NCI-H1092 treated with DMSO at 0.1 percent for 48 hours (cell line): ENCODE measurements around the gene SLC9A9.
"Not testable (repeated sequence)": the region's sequence is repeated elsewhere in the genome, so short reads cannot be mapped to it uniquely, and the experiment has no call there.

Experiments
- DNase-seq: peaks from one replicate; lab custom pipeline; 2025; lab: John Stamatoyannopoulos, UW

SLC9A9 gene

DNA sequence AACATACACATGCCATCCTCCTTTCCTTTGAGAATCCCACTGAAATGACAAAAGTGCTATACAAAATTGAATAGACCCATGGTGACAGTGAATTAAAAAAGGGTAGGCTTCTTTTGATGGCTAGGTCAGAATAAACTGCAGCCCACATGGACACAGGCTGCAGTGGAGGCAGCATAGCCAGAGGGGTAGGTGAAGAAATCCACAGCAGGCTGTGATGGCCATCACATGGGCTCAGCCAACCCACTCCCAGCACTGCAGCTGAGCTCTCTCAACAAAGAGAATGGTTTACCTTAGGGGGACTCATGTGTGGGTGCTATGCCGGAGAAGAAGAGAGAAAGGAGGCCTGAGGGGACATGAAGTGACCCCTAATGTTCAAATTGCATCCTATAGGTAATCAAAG is 397.6 kb downstream of the SLC9A9 start:
- DNase-seq = no peak

DNA sequence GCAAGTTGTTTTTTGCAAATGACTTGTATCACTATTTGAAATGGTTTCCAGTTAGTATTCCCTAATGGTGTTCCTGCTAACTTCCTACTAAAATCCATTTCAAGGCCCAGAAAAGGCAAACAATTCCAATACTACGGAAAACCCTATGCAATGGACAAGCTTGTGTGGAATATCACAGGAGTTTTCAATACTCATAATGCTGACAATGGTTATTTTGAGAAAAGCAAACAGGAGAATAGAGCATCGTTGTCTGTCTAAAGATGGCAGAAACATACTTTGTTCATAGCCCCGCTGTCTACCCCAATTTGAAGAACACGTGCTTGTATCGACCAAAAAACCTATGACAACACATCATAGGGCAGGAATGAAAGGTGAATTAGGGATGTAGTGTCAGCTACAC is 400.8 kb downstream of the SLC9A9 start:
- no peak for DNase-seq

DNA sequence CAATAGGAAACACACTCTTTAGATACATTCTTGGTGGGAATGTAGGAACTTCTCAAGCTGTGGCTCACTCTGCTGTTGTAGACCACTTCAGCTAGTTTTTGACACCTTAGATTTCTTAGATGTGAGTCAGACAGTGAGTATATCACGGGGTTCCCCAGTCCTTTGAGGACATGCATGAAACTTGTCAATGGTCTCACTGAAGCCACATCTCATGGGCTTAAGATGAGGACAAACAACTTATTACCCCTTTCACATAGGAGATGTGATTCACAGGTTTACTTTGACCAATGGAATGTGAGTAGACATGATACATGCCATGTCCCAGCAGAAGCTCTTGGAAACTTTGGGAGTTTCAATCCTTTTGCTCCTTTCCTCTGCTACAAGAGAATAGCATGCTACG is 403.1 kb downstream of the SLC9A9 start:
- no peak for DNase-seq

DNA sequence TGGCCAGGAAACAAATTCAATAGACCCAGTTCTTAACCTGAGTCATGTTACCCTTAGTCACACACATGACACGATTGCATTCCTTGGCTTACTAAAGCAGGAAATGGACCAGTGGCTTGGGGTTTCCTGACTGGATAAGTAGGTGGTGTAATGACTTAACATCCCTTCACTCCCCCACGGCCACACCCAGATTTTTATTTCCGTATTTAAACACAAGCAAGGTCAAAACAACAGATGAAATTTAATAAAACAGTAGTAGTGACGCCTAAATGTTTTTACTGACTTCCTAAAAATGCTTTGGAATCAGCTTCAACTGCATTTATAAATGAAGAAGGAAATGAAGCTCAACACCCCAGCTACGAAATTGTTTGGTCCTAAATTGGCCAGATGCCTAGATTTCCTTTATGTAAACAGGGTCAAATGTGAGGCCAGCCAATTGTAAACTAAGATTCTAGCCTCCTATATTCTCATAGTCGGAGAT is 404.4 kb downstream of the SLC9A9 start:
- DNase-seq = no peak

DNA sequence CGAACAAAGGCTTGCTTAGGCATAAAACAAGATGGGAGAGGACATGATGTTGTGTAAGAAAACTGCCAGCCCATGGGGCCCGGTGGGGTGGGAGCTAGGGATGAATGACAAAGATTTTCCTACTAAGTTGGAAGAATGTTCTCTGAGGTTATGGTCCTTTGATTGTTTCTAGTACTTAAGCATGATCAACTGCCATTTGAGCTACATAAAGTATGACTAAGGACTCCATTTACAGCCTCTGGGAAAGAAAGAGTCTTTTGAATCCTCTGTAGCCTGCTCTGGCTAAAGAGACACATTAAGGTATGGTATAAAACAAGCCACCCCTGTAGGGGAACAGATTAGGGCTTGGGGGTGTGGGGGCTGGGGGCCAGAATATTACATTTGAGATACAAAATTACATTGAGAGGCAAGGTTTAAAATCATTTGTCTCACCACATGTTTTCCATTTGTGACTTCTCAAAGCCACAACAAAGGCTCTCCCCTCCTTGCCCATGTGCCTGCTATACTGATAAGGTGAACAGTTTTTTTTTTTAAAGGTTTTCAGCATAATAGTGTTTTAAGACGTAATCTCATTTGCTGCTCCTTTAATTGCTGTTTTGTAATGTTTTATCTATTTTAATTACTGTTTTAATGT is 405.3 kb downstream of the SLC9A9 start:
- DNase-seq = no peak

DNA sequence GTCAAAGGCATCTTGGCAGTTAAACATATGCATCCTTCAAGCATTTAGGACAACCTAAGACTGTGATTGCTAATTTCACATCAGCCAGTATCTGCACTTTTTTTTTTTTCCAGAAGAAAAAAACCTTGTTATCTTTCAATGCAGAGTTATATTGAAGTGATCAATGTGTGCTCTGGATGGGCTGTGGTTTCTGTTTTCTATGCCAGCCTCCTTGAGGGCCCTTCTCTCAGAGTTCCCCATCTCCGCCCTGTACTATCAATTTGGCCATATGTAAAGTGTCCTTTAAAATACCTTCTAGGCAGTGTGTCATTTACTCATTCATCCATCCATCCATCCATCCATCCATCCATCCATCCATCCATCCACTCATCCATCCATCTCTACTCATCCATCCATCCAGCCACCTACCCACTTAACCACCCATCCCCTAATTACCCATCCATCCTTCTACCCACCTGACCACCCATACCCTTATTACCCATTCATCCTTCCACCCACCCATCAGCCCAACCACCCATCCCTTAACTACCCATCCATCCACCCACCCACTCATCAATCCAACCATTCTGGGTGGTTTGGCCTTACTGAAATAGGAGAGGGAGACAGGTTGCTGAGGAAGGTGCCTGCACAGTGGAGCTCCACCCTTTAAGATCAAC is 406.6 kb downstream of the SLC9A9 start:
- DNase-seq = no peak

DNA sequence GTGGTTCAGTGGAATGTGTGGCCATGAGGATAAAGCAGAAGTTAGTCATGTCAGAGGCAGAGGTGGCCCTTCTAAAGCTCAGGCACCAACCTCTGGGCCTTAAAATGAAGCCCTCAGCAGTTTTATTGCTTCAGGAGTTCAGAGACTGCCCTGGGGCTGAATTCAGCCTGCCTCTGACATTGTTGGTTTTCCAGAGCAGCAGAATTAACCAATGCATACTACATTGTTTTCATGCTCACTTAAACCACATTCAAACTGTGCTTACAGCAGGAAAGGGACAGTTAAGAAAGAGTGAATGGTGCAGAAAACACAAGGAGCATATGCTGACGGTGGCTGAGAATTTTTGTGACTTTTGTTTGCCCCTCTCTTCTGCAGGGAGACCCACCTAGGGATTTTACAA is 408.5 kb downstream of the SLC9A9 start:
- DNase-seq = no peak

DNA sequence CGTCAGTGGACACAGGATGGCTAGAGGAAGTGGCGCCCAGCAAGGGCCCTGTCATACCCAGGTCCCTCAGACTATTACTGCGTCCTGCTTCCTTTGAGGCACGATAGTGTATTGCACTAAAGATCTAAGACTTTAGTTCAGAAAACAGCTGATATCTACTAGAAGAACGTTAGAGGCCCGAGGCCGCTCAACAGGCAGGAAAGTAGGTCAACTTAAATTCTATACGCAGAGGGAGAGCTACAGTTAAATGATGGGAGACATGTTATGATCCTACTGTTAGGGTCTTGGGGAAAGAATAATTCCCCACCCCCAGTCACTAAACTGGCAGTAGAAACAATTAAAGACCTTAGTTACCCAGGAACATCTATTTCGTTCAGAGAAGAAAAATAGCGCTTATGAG is 410.9 kb downstream of the SLC9A9 start:
- no peak for DNase-seq

DNA sequence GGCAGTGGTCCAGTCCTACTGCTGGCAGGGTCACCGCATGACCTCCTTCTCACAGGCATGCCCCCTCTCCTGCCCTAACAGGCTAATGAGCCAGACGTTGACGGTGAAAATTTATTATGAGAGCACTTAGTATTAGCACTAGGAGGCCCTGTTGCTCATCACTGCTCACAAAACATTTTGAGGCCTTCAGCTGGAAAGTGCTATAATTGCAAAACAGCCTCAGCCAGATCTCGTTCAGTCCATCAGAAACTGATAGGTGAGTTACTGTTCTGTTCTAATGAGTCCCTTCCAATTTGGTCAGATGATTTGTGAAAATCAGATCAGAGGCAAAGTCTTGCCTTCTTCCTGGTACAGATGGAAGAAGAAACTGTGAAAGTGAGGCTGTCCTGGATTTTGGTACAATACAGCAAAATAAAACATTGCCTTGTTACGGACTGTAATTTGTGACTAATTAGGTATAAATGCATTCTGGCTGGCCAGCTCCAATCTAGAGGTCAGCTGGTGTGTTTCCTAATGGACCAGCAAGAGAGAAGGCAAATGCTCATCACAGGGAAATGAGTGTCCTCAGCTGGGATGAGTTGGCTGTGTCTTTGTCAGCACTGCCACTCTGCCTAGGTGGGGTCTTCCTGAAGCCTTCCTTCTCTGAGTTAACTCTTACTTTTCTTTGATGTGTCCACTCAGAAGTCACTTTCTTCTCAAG is 411.9 kb downstream of the SLC9A9 start:
- DNase-seq = no peak

DNA sequence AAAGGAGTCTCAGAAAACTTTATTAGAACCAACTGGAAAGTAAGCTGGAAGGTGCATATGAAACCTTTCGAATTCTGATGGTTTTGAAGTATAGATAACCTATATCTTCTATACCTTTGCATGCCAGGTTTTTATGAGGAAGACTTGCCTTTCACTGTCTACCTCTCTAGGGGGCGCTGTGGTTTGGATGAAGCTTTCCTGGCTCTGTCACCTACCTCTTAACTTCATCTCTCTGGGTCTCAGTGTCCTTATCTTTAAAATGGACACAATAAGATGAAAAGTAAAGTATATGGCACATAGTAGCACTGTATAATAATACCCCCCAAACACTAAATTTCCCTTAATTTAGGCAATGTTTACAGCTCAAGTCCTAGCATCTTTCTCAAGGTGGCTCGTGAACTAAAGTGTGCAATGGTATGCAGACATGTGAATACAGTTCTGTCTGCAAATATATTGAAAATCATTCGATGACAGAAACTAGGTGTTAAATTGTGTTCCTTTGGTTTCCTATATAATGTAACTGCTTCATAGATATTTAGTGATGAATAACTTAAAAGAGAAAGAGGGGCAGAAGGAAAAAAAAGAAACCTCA is 414.4 kb downstream of the SLC9A9 start:
- no peak for DNase-seq

DNA sequence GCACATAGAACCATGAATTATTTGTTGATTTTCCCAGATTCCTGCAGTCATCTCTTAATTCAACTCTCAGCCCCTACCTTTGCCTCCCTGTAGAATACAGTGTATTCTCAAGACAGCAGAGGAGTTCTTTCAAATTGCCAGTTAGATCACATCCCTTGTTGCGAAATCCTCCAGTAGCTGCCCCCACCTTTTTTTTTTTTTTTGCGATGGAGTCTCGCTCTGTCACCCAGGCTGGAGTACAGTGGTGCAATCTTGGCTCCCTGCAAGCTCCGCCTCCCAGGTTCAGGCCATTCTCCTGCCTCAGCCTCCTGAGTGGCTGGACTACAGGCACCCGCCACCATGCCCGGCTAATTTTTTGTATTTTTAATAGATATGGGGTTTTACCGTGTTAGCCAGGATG is 417.0 kb downstream of the SLC9A9 start:
- DNase-seq = not testable (repeated sequence)

DNA sequence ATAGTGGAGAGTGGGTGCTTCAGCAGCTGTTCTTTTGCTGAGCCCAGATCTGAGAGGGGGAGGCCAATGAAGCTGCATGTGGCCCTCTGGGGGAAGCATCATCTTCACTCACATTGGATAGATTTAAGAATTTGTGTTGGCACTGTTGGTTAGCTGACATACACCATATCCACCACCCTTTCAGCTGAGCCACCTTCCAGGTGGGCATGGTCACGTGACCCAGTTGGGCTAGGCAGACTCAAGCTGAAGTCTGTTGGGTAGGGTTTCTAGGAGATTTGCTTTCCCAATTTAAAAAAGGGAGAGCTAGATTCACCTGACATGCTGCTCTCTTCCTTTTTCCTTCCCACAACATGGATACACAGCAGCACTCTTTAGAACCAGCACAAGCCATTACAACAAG is 417.7 kb downstream of the SLC9A9 start:
- DNase-seq = no peak

DNA sequence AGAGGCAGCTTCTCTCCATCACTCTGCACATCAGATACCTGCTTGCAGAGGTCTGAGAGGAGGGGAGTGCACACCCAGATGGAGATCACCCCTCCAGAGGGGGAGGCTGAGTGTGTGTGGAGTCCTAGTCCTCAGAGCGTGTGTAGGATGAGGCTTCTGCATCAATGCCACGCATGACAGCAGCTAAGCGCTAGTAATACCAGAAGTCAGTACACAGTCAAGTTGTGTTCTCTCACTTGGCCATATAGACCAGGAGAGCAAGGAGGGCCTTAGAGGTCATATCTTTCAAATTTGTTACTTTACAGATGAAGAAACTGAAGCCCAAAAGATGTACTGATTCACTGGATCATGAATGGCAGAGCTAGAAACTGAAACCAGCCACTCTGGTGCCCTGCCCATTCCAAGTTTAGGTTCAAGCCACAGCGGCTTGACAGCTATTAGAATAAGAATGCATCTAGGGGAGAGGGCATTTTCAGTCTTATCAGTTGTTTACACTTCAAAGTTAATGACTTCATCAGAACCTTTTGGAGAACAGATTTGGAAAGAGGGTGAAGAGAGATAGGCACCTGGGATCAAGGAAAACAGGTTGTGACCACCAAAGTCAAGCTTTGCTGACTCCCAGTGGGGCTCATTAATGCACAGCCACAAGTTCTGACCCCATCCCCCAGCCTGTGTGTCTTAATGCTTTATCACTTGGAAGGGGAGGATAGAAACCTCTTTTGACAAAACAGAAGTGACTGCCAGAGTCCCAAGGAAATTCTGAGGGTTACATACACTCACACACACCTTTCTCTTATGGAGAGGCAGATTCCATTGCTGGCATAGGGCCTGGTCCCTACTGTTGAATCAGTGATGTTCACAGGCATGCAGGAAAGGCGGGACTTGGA is 418.4 kb downstream of the SLC9A9 start:
- no peak for DNase-seq

DNA sequence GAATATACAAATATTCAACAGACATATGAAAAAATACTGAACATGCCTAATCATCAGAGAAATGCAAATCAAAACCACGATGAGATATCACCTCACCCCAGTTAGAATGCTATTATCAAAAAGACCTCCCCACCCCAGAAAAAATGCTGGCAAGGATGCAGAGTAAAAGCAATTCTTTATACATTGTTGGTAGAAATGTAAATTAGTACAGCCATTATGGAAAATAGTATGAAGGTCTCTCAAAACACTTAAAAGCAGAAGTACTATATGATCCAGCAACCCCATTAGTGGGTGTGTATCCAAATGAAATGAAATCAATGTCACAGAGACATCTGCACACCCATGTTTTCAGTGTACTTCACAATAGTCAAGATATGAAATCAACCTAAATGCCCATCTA is 420.0 kb downstream of the SLC9A9 start:
- no peak for DNase-seq

DNA sequence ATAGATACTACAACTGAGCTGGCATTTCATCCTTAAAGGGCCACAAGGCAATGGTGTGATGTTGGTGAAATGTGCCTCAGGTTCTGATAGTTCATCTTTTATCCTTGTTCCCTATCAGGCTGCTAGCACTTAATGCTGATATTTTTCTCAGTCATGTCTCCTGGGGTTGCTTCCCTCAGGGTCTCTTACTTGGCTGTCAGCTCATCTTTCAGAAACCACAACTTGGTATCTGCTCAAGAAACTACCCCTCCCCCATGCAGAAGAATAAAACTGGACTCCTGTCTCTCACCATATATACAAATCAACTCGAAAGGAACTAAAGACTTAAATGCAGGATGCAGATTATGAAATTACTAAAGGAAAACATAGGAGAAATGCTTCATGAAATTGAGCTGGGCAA is 420.6 kb downstream of the SLC9A9 start:
- no peak for DNase-seq

DNA sequence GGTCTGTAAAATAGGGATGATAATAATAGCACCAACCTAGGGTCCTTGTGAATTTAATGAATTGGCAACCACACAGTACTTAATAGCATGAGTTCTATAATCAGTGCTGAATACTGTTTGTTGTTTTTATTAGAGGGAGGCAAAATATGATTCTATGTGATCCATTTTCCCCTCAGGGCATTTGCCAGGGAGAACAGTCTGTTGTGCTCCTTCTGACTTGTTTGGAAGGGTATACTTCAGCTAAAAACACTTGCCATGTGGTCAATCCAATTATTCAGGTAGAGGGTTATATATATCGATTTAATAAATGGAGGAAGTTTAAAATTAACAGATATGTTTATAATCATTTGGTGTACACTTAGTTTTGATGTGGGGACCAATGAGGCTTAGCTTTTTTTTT is 423.4 kb downstream of the SLC9A9 start:
- DNase-seq = no peak

DNA sequence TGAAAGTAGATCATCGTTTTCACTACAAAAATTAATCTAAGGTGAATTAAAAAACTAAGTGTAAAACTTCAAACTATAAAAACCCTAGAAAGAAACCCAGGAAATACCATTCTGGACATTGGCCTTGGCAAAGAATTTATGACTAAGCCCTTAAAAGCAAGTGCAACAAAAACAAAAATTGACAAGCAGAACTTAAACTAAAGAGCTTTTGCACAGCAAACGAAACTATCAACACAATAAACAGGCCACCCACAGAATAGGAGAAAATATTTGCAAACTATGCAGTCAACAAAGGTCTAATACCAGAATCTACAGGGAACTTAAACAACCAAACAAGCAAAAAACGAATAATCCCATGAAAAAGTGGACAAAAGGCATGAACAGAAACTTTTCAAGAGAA is 426.7 kb downstream of the SLC9A9 start:
- no peak for DNase-seq

DNA sequence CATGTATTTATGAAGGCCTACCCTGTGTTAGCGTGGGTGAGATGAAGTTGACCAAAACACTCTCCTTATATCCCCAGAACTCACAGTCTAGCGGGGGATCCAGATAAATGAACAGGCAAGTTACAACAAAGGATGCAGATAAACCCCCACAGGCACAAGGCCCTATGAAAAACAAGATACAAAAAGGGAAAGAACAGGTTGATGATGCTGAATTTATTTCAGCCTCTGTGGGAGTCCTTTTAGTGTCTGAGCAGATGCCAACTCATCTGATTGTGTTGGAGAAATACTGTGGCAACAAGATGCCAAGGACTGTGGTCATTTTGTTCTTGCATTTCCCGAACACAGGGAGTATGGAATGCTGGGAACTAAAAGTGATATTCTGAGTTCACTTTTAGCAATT is 428.7 kb downstream of the SLC9A9 start:
- DNase-seq = no peak

DNA sequence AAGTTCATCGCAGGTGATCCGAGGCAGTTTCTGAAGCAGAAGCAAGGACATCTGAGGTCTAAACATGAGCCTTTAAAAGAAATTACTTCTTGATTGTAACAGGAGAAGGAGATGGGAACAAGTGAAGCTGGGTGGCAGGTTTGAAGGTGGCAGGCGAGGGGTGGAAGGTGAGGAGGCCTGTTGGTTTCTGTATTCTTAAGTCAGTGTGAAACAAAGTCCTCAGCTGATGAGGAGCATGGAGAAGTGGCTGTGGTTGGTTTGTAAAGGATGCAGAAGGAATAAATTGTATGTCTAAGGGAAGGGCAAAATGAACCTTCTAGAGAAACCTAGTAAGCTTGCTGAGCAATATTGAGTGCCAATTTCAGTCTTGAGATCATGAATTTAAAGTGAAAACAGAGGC is 429.9 kb downstream of the SLC9A9 start:
- no peak for DNase-seq

DNA sequence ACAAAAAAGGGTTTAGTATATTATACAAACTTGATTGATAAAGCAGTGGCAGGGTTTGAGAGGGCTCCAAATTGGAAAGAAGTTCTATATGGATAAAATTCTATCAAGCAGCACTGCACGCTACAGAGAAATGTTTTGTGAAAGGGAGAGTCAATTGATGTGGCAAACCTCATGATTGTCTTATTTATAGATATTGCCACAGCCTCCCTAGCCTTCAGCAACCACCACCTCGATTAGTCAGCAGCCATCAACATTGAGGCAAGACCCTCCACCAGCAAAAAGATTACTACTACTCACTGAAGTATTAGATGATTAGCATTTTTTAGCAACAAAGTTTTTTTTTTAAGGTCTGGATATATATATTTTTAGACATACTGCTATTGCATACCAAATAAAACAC is 432.0 kb downstream of the SLC9A9 start:
- DNase-seq = no peak

DNA sequence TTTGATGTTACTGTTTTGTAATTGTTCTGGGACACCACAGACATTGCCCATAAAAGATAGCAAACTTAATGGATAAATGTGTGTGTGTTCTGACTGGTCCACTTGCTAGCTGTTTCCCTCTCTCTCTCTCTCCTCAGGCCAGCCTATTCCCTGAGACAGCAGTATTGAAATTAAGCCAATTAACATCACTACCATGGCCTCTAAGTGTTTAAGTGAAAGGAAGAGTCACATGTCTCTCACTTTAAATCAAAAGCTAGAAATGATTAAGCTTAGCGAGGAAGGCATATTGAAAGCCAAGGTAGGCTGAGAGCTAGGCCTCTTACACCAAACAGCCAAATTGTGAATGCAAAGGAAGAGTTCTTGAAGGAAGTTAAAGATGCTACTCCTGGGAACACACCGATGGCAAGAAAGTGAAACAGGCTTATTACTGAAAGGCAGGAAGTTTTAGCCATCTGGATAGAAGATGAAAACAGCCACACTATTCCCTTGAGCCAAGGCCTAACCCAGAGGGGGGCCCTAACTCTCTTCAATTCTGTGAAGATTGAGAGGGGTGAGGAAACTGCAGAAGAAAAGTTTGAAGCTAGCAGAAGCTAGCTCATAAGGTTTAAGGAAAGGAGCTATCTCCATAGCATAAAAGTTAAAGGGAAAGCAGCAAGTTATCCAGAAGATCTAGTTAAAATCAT is 433.6 kb downstream of the SLC9A9 start:
- DNase-seq = no peak
